Ishikawa (cell line): ENCODE data around the gene IRS2.

Source experiments
- CREB1 ChIP-seq: IDR thresholded peaks from 2 replicates; pipeline ENCODE4 v1.6.1; 2012; ENCODE audit warnings: low read depth
- EP300 ChIP-seq: IDR thresholded peaks from 2 replicates; pipeline ENCODE4 v1.6.1; 2012; ENCODE audit warnings: borderline replicate concordance
- FOXM1 ChIP-seq: IDR thresholded peaks from 2 replicates; pipeline ENCODE4 v1.6.1; 2012; ENCODE audit warnings: low read depth, borderline replicate concordance
- NFIC ChIP-seq: IDR thresholded peaks from 2 replicates; pipeline ENCODE4 v1.6.1; 2012
- TAF1 ChIP-seq: IDR thresholded peaks from 2 replicates; pipeline ENCODE4 v1.6.1; 2012; ENCODE audit warnings: low read depth, mild to moderate bottlenecking
- TEAD4 ChIP-seq: IDR thresholded peaks from 2 replicates; pipeline ENCODE4 v1.6.1; 2012
- USF1 ChIP-seq: IDR thresholded peaks from 2 replicates; pipeline ENCODE4 v1.6.1; 2012
- YY1 ChIP-seq: IDR thresholded peaks from 2 replicates; pipeline ENCODE4 v1.6.1; 2012; ENCODE audit warnings: low read depth
- TF ChIP-seq, protein P1 (sequence below): IDR thresholded peaks from 2 replicates; pipeline ENCODE4 v1.6.1; 2012; ENCODE audit warnings: low read depth, mild to moderate bottlenecking
- TF ChIP-seq, protein P2 (sequence below): IDR thresholded peaks from 2 replicates; pipeline ENCODE4 v1.6.1; 2012

GRCh38 chr13:109779074-109779473, 7.3 kb downstream of the IRS2 start:
- TF ChIP-seq TAF1 (no peak), FOXM1 (no peak), YY1 (no peak), USF1 (no peak), NFIC (no peak), TEAD4 (no peak), EP300 (no peak), CREB1 (no peak)
- TF ChIP-seq, protein P1, sequence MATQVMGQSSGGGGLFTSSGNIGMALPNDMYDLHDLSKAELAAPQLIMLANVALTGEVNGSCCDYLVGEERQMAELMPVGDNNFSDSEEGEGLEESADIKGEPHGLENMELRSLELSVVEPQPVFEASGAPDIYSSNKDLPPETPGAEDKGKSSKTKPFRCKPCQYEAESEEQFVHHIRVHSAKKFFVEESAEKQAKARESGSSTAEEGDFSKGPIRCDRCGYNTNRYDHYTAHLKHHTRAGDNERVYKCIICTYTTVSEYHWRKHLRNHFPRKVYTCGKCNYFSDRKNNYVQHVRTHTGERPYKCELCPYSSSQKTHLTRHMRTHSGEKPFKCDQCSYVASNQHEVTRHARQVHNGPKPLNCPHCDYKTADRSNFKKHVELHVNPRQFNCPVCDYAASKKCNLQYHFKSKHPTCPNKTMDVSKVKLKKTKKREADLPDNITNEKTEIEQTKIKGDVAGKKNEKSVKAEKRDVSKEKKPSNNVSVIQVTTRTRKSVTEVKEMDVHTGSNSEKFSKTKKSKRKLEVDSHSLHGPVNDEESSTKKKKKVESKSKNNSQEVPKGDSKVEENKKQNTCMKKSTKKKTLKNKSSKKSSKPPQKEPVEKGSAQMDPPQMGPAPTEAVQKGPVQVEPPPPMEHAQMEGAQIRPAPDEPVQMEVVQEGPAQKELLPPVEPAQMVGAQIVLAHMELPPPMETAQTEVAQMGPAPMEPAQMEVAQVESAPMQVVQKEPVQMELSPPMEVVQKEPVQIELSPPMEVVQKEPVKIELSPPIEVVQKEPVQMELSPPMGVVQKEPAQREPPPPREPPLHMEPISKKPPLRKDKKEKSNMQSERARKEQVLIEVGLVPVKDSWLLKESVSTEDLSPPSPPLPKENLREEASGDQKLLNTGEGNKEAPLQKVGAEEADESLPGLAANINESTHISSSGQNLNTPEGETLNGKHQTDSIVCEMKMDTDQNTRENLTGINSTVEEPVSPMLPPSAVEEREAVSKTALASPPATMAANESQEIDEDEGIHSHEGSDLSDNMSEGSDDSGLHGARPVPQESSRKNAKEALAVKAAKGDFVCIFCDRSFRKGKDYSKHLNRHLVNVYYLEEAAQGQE, result no peak
- TF ChIP-seq, protein P2, sequence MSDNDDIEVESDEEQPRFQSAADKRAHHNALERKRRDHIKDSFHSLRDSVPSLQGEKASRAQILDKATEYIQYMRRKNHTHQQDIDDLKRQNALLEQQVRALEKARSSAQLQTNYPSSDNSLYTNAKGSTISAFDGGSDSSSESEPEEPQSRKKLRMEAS, result no peak
